Hepatocyte (in vitro differentiated cells): ENCODE results near the gene CCDC158. TPM values are rescaled to one million over a fixed set of nuclear protein-coding genes. Genes with fewer than 3 reads are reported as not detected.

Experiments used
- DNase-seq: peaks from one replicate; pipeline ENCODE4 v3.0.0-alpha.2; 2016; ENCODE audit warnings: low spot score
- H2AFZ ChIP-seq: fragments of 200-600 bp; sonication (generic); 2 replicates; pipeline ENCODE4 v1.6.0; 2016; ENCODE audit warnings: antibody characterized with exemption, mild to moderate bottlenecking
- H3K27ac ChIP-seq: fragments of 200-600 bp; sonication (generic); 2 replicates; pipeline ENCODE4 v1.5.1; 2016; ENCODE audit warnings: mild to moderate bottlenecking
- H3K27me3 ChIP-seq: fragments of 200-600 bp; sonication (generic); 2 replicates; pipeline ENCODE4 v1.6.1; 2016
- H3K36me3 ChIP-seq: fragments of 200-600 bp; sonication (generic); replicated peaks from 2 replicates; pipeline ENCODE4 v1.5.1; 2016; ENCODE audit warnings: low read depth; ENCODE audit not compliant: insufficient read depth
- H3K4me1 ChIP-seq: fragments of 200-600 bp; sonication (generic); 2 replicates; pipeline ENCODE4 v1.5.1; 2016; ENCODE audit warnings: mild to moderate bottlenecking, moderate library complexity; ENCODE audit not compliant: insufficient read depth
- H3K4me2 ChIP-seq: fragments of 200-600 bp; sonication (generic); 2 replicates; pipeline ENCODE4 v1.6.0; 2016
- H3K4me3 ChIP-seq: fragments of 200-600 bp; sonication (generic); 2 replicates; pipeline ENCODE4 v1.5.1; 2016; ENCODE audit warnings: mild to moderate bottlenecking
- H3K79me2 ChIP-seq: fragments of 200-600 bp; sonication (generic); 2 replicates; pipeline ENCODE4 v1.6.0; 2017; ENCODE audit warnings: mild to moderate bottlenecking
- H3K9me2 ChIP-seq: fragments of 200-600 bp; sonication (generic); replicated peaks from 2 replicates; pipeline ENCODE4 v1.6.0; 2017; ENCODE audit warnings: mild to moderate bottlenecking; ENCODE audit not compliant: insufficient read depth
- H3K9me3 ChIP-seq: fragments of 200-600 bp; sonication (generic); 2 replicates; pipeline ENCODE4 v1.5.1; 2016; ENCODE audit warnings: low read depth, mild to moderate bottlenecking
- H4K20me1 ChIP-seq: fragments of 200-600 bp; sonication (generic); 2 replicates; pipeline ENCODE4 v1.6.0; 2016; ENCODE audit warnings: mild to moderate bottlenecking; ENCODE audit not compliant: insufficient read depth, poor library complexity, severe bottlenecking
- EZH2 ChIP-seq: fragments of 200-600 bp; sonication (generic); IDR thresholded peaks from 2 replicates; pipeline ENCODE4 v1.6.1; 2016; ENCODE audit warnings: antibody characterized with exemption, mild to moderate bottlenecking, borderline replicate concordance
- EZH2phosphoT487 ChIP-seq: fragments of 200-600 bp; sonication (generic); IDR thresholded peaks from one replicate; pipeline ENCODE4 v1.6.1; 2018; ENCODE audit warnings: antibody characterized with exemption, mild to moderate bottlenecking, low read depth, moderate library complexity; ENCODE audit not compliant: unreplicated experiment, severe bottlenecking
- WGBS: methylation state at CpG from one replicate; pipeline ENCODE4 v1.1.6; 2016; ENCODE audit warnings: low lambda C conversion rate; ENCODE audit errors: missing lambda C conversion rate; 5-methylcytosine and 5-hydroxymethylcytosine counted together
- polyA plus RNA-seq: library from polyadenylated mRNA; unstranded; fragments of >200 nt; fragmentation: Nextera tagmentation; extraction: Ambion mirVana; gene quantifications from 2 replicates; pipeline ENCODE4 v1.2.1, GENCODE V29; 2016
- total RNA-seq: library from RNA; depleted of rRNA; stranded (reverse); fragments of >200 nt; gene quantifications from 2 replicates; pipeline ENCODE4 v1.2.3, GENCODE V29; 2014
- TF ChIP-seq, protein P1 (sequence below): fragments of 200-600 bp; sonication (generic); IDR thresholded peaks from 2 replicates; pipeline ENCODE4 v1.5.1; 2016; ENCODE audit warnings: antibody characterized with exemption, mild to moderate bottlenecking; ENCODE audit not compliant: poor library complexity

Gene CCDC158
- total and polyA plus RNA-seq, 2 experiments from 2014 or later = 0.04 TPM; not detected in 1

DNA sequence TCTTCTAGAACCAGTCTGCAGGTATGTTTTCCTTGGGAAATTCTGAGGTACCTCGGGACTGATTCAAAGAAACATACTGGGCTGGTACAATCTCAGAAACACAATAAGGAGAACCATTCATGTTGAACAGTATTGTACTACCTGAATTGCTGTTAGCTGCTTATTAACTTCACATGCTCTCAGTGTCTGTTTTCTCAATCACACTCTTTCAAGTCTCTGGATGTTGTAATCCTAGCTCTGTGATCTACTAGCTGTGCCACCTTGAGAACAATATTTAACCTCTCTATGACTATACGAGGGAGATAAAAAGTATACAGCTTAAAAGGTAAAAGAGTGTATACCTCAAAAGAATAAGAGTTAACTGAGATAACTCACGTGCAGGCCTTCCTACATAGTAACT, 10.3 kb downstream of the CCDC158 start:
- H3K4me1 ChIP-seq = peaks cover 7% of the 10 kb centered on the region
- H3K4me3 ChIP-seq = no peak overlapping the region
- DNase-seq = no peak
- no peaks in the 10 kb centered on the region for H3K9me2 ChIP-seq
- H3K9me3 ChIP-seq = no peaks in the 10 kb centered on the region
- TF ChIP-seq EZH2 = no peak
- TF ChIP-seq, protein P1, sequence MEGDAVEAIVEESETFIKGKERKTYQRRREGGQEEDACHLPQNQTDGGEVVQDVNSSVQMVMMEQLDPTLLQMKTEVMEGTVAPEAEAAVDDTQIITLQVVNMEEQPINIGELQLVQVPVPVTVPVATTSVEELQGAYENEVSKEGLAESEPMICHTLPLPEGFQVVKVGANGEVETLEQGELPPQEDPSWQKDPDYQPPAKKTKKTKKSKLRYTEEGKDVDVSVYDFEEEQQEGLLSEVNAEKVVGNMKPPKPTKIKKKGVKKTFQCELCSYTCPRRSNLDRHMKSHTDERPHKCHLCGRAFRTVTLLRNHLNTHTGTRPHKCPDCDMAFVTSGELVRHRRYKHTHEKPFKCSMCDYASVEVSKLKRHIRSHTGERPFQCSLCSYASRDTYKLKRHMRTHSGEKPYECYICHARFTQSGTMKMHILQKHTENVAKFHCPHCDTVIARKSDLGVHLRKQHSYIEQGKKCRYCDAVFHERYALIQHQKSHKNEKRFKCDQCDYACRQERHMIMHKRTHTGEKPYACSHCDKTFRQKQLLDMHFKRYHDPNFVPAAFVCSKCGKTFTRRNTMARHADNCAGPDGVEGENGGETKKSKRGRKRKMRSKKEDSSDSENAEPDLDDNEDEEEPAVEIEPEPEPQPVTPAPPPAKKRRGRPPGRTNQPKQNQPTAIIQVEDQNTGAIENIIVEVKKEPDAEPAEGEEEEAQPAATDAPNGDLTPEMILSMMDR = no peak
- TF ChIP-seq EZH2phosphoT487 = no peak
- peak overlapping the region; percentile 23 for H3K27ac ChIP-seq
- H4K20me1 ChIP-seq = no peaks in the 10 kb centered on the region
- H2AFZ ChIP-seq = no peak overlapping the region
- H3K4me2 ChIP-seq = no peak overlapping the region
- no peaks in the 10 kb centered on the region for H3K36me3 ChIP-seq
- no peaks in the 10 kb centered on the region for H3K79me2 ChIP-seq
- H3K27me3 ChIP-seq = no peaks in the 10 kb centered on the region
- 59% methylated on average over 3 of the region's 3 CpGs for WGBS

DNA sequence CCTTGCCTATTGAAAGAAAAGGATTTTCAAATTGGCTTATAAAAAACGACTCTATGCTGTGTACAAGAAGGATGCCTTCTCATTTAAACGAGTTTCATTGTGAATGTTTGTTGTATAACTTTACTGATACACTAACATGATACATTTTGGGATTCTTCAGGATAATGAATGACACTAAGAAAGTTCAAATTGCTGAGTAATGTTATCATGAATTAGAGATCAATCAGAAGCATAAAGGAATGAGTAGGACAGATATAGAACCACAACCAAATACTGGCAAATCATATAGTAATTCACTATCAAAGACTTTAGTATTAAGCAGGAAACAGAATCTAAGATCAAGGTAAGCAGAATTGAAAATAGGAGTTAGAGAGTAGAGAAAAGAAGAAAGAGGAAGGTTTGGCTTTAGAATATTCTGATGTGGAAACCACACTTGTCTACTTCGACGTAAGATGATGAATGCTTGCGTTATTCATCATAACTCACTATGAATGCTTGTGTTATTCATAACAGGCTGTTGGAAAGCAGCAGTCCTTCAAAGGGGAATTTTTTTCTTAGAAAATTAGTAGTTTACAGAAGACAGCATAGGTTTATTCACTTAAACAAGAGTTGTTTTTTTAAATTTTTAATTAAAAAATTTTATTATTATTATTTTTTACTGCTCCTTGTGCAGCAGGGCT, 13.4 kb downstream of the CCDC158 start:
- WGBS = 84% methylated on average over 5 of the region's 5 CpGs
- no peak for TF ChIP-seq EZH2phosphoT487
- TF ChIP-seq EZH2 = no peak
- TF ChIP-seq, protein P1 = no peak
- Histone ChIP-seq H3K9me2 (no peaks in the 10 kb centered on the region), H3K79me2 (no peaks in the 10 kb centered on the region), H3K9me3 (no peaks in the 10 kb centered on the region), H3K4me3 (no peak overlapping the region), H3K27me3 (no peaks in the 10 kb centered on the region), H3K4me2 (no peak overlapping the region), H3K4me1 (peaks cover 7% of the 10 kb centered on the region), H3K36me3 (no peaks in the 10 kb centered on the region), H3K27ac (no peak overlapping the region), H2AFZ (no peak overlapping the region), H4K20me1 (no peaks in the 10 kb centered on the region)
- no peak for DNase-seq

DNA sequence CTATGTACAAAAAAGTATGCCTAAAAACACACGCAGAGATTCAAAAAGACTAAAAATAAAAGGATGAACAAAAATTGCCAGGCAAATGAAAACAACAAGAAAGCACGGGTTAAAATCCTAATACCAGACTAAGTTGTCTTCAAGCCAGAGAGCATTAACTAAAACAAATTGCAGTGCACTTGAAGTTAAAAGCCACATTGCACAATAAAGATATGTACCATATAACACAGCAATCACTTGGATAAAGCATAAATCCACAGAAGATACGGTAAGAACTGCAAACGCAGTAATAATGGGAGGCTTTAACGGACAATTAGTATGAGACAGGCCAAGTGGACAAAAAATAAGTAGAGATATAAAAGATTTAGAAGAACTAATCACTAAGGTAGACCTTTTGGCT, 14.9 kb downstream of the CCDC158 start:
- H3K4me2 ChIP-seq = no peak overlapping the region
- H3K36me3 ChIP-seq = no peaks in the 10 kb centered on the region
- peaks cover 7% of the 10 kb centered on the region for H3K4me1 ChIP-seq
- H3K4me3 ChIP-seq = no peak overlapping the region
- no peak overlapping the region for H3K27ac ChIP-seq
- H3K27me3 ChIP-seq = no peaks in the 10 kb centered on the region
- DNase-seq = no peak
- no peaks in the 10 kb centered on the region for H3K79me2 ChIP-seq
- H4K20me1 ChIP-seq = no peaks in the 10 kb centered on the region
- peak overlapping the region; percentile 6 for H2AFZ ChIP-seq
- 45% methylated on average over 5 of the region's 5 CpGs for WGBS
- TF ChIP-seq EZH2 (no peak), EZH2phosphoT487 (no peak)
- TF ChIP-seq, protein P1 = no peak
- H3K9me3 ChIP-seq = no peaks in the 10 kb centered on the region
- H3K9me2 ChIP-seq = no peaks in the 10 kb centered on the region
